Uterus (tissue), 2 donors: ENCODE measurements around the gene FHAD1.

Experiments used
- POLR2A ChIP-seq, 2 donors: fragments of 450-650 bp; IDR thresholded peaks; one replicate each; pipeline ENCODE4 v1.6.1; 2016; ENCODE audit warnings: antibody characterized with exemption in 2 of 2, mild to moderate bottlenecking in 1 of 2, moderate library complexity in 1 of 2
- TF ChIP-seq, protein P1 (sequence below), 4 experiments: fragments of 200-600 bp in 2 of 4; fragments of 450-650 bp in 2 of 4; sonication (generic) in 2 of 4; IDR thresholded peaks; one replicate each; pipeline ENCODE4 v1.5.1; 2016 to 2019; ENCODE audit warnings: antibody characterized with exemption in 4 of 4, mild to moderate bottlenecking in 2 of 4, moderate library complexity in 1 of 4

DNA sequence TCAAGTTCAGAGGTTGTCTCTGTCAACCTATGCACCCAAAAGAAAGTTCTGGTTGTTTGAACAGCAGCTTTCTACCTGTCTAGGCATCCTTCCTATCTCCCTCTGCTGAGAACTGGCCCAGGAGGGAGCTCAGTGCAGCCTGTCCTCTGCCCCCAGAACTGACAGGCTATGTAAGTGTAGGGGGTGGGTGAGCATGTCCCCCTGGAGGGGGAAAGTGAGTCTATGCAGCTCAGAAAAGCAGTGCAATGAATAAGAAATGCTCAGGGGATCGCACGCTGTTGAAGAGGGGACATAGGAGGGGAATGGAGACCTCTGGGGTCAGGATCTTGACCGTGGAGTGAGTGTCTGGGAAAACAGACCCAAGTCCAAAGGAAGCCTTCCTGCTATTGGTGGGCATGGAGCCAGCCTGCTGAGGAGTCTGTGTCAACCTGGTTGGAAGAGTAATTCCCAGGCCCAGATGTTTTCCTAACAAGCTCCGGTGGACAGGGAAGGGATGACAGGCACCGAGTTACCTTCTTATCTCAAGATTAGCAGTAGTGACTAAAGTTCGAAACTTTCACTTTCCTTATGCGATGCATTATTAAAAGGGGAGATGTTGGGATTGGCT is 26.1 kb upstream of the FHAD1 start:
- no peak for TF ChIP-seq POLR2A (IDR thresholded peaks at IDR 0.05)
- TF ChIP-seq, protein P1, sequence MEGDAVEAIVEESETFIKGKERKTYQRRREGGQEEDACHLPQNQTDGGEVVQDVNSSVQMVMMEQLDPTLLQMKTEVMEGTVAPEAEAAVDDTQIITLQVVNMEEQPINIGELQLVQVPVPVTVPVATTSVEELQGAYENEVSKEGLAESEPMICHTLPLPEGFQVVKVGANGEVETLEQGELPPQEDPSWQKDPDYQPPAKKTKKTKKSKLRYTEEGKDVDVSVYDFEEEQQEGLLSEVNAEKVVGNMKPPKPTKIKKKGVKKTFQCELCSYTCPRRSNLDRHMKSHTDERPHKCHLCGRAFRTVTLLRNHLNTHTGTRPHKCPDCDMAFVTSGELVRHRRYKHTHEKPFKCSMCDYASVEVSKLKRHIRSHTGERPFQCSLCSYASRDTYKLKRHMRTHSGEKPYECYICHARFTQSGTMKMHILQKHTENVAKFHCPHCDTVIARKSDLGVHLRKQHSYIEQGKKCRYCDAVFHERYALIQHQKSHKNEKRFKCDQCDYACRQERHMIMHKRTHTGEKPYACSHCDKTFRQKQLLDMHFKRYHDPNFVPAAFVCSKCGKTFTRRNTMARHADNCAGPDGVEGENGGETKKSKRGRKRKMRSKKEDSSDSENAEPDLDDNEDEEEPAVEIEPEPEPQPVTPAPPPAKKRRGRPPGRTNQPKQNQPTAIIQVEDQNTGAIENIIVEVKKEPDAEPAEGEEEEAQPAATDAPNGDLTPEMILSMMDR (IDR thresholded peaks at IDR 0.05) = no peak
